ENCODE measurements around the gene AXDND1.

Gene AXDND1

GRCh38 chr1:179586107-179586823 lies 220.5 kb downstream of the AXDND1 start:
- no peak overlapping the region for H2AK5ac ChIP-seq (ENCODE audit: low read depth, low read length)
- H3K4ac ChIP-seq (ENCODE audit: low read length): no peak overlapping the region
- no peak overlapping the region for H2BK120ac ChIP-seq (ENCODE audit: low read depth, low read length)
- peak overlapping the region; percentile 55 for H3K9ac ChIP-seq (ENCODE audit: low read depth, low read length, poor library complexity)
- peak overlapping the region; percentile 20 for H3K18ac ChIP-seq (ENCODE audit: low read length)
- no CpG with 5 or more reads among the region's 60 CpGs for WGBS, 2 donors (ENCODE audit: extremely low coverage in 2 of 2, insufficient read length in 2 of 2, insufficient replicate concordance in 1 of 2)
- H2BK5ac ChIP-seq (ENCODE audit: low read length): no peak overlapping the region
- no peaks in the 10 kb centered on the region for H3K36me3 ChIP-seq (replicated peaks in 1 of 2; ENCODE audit: control insufficient read depth in 2 of 2, insufficient read depth in 2 of 2, low read length in 2 of 2)
- H3K4me2 ChIP-seq (ENCODE audit: insufficient read depth, low read length, poor library complexity, severe bottlenecking): peak overlapping the region; percentile 54
- no peak overlapping the region for H3K23ac ChIP-seq (ENCODE audit: low read depth, low read length, poor library complexity)
- H2BK15ac ChIP-seq (ENCODE audit: low read length): no peak overlapping the region
- H4K8ac ChIP-seq (ENCODE audit: low read depth, low read length): no peak overlapping the region
- H3K4me3 ChIP-seq (ENCODE audit: low read length in 2 of 2): peak overlapping the region in 1 of 2 donors; percentile 39
- H3K14ac ChIP-seq (ENCODE audit: low read length): no peak overlapping the region
- H2AFZ ChIP-seq (ENCODE audit: low read length): peak overlapping the region; percentile 82
- H2BK12ac ChIP-seq (ENCODE audit: low read length): no peak overlapping the region
- peak; percentile 54 for DNase-seq (ENCODE audit: low spot score)
- no peaks in the 10 kb centered on the region for H3K79me1 ChIP-seq (ENCODE audit: low read depth, low read length)
- H4K91ac ChIP-seq (ENCODE audit: low read depth, low read length, poor library complexity): no peak overlapping the region
- H3K4me1 ChIP-seq (ENCODE audit: control insufficient read depth in 2 of 2, insufficient read depth in 1 of 2, low read depth in 1 of 2, low read length in 2 of 2): peaks cover 0 to 2% of the 10 kb centered on the region in 2 donors
- H3K27ac ChIP-seq (replicated peaks; ENCODE audit: low read length): no peak overlapping the region
- peaks cover 0 to 38% (median 4%) of the 10 kb centered on the region in 3 experiments for H3K27me3 ChIP-seq (ENCODE audit: control insufficient read depth in 3 of 3, insufficient read depth in 3 of 3, low read depth in 1 of 3, low read length in 3 of 3)
- no peaks in the 10 kb centered on the region for H3K9me3 ChIP-seq (replicated peaks in 1 of 2; ENCODE audit: control insufficient read depth in 2 of 2, insufficient read depth in 1 of 2, low read depth in 1 of 2, low read length in 2 of 2)

- H2AK5ac ChIP-seq (ENCODE audit: low read depth, low read length): no peak overlapping the region
- no peak overlapping the region for H3K14ac ChIP-seq (ENCODE audit: low read length)
- no peak overlapping the region for H2BK120ac ChIP-seq (ENCODE audit: low read depth, low read length)
- H2BK5ac ChIP-seq (ENCODE audit: low read length): no peak overlapping the region
- no peak overlapping the region for H3K18ac ChIP-seq (ENCODE audit: low read length)
- H3K23ac ChIP-seq (ENCODE audit: low read depth, low read length, poor library complexity): no peak overlapping the region
- no CpG with 5 or more reads among the region's 6 CpGs for WGBS, 2 donors (ENCODE audit: extremely low coverage in 2 of 2, insufficient read length in 2 of 2, insufficient replicate concordance in 1 of 2)
- no peaks in the 10 kb centered on the region for H3K36me3 ChIP-seq (replicated peaks in 1 of 2; ENCODE audit: control insufficient read depth in 2 of 2, insufficient read depth in 2 of 2, low read length in 2 of 2)
- DNase-seq (ENCODE audit: low spot score): no peak
- H2AFZ ChIP-seq (ENCODE audit: low read length): no peak overlapping the region
- H3K27me3 ChIP-seq (ENCODE audit: control insufficient read depth in 3 of 3, insufficient read depth in 3 of 3, low read depth in 1 of 3, low read length in 3 of 3): peaks cover 0 to 38% (median 14%) of the 10 kb centered on the region in 3 experiments
- no peak overlapping the region for H2BK12ac ChIP-seq (ENCODE audit: low read length)
- no peak overlapping the region for H3K4ac ChIP-seq (ENCODE audit: low read length)
- H3K9me3 ChIP-seq (replicated peaks in 1 of 2; ENCODE audit: control insufficient read depth in 2 of 2, insufficient read depth in 1 of 2, low read depth in 1 of 2, low read length in 2 of 2): no peaks in the 10 kb centered on the region
- no peak overlapping the region for H3K9ac ChIP-seq (ENCODE audit: low read depth, low read length, poor library complexity)
- H3K79me1 ChIP-seq (ENCODE audit: low read depth, low read length): no peaks in the 10 kb centered on the region
- no peak overlapping the region for H3K27ac ChIP-seq (replicated peaks; ENCODE audit: low read length)
- no peak overlapping the region for H2BK15ac ChIP-seq (ENCODE audit: low read length)
- H3K4me2 ChIP-seq (ENCODE audit: insufficient read depth, low read length, poor library complexity, severe bottlenecking): no peak overlapping the region
- H4K91ac ChIP-seq (ENCODE audit: low read depth, low read length, poor library complexity): no peak overlapping the region
- no peak overlapping the region for H3K4me3 ChIP-seq (ENCODE audit: low read length in 2 of 2)
- no peak overlapping the region for H4K8ac ChIP-seq (ENCODE audit: low read depth, low read length)
- peaks cover 0 to 2% of the 10 kb centered on the region in 2 donors for H3K4me1 ChIP-seq (ENCODE audit: control insufficient read depth in 2 of 2, insufficient read depth in 1 of 2, low read depth in 1 of 2, low read length in 2 of 2)
Observed at GRCh38 chr1:179587336-179587735, 221.6 kb downstream of the AXDND1 start.

GRCh38 chr1:179588425-179589024 lies 222.8 kb downstream of the AXDND1 start:
- no peaks in the 10 kb centered on the region for H3K79me1 ChIP-seq (ENCODE audit: low read depth, low read length)
- H2AK5ac ChIP-seq (ENCODE audit: low read depth, low read length): no peak overlapping the region
- no peaks in the 10 kb centered on the region for H3K36me3 ChIP-seq (replicated peaks in 1 of 2; ENCODE audit: control insufficient read depth in 2 of 2, insufficient read depth in 2 of 2, low read length in 2 of 2)
- H2BK120ac ChIP-seq (ENCODE audit: low read depth, low read length): no peak overlapping the region
- H3K18ac ChIP-seq (ENCODE audit: low read length): no peak overlapping the region
- WGBS, 2 donors (ENCODE audit: extremely low coverage in 2 of 2, insufficient read length in 2 of 2, insufficient replicate concordance in 1 of 2): no CpG with 5 or more reads among the region's 18 CpGs
- H3K4me3 ChIP-seq (ENCODE audit: low read length in 2 of 2): no peak overlapping the region
- H2BK5ac ChIP-seq (ENCODE audit: low read length): no peak overlapping the region
- no peak overlapping the region for H4K91ac ChIP-seq (ENCODE audit: low read depth, low read length, poor library complexity)
- H3K9me3 ChIP-seq (replicated peaks in 1 of 2; ENCODE audit: control insufficient read depth in 2 of 2, insufficient read depth in 1 of 2, low read depth in 1 of 2, low read length in 2 of 2): no peaks in the 10 kb centered on the region
- H3K4me1 ChIP-seq (ENCODE audit: control insufficient read depth in 2 of 2, insufficient read depth in 1 of 2, low read depth in 1 of 2, low read length in 2 of 2): peaks cover 0 to 1% of the 10 kb centered on the region in 2 donors
- no peak overlapping the region for H3K23ac ChIP-seq (ENCODE audit: low read depth, low read length, poor library complexity)
- H3K27ac ChIP-seq (replicated peaks; ENCODE audit: low read length): no peak overlapping the region
- H2BK15ac ChIP-seq (ENCODE audit: low read length): no peak overlapping the region
- no peak overlapping the region for H3K4ac ChIP-seq (ENCODE audit: low read length)
- H3K27me3 ChIP-seq (ENCODE audit: control insufficient read depth in 3 of 3, insufficient read depth in 3 of 3, low read depth in 1 of 3, low read length in 3 of 3): peaks cover 0 to 35% (median 16%) of the 10 kb centered on the region in 3 experiments
- no peak for DNase-seq (ENCODE audit: low spot score)
- H4K8ac ChIP-seq (ENCODE audit: low read depth, low read length): no peak overlapping the region
- H2BK12ac ChIP-seq (ENCODE audit: low read length): no peak overlapping the region
- H3K9ac ChIP-seq (ENCODE audit: low read depth, low read length, poor library complexity): peak overlapping the region; percentile 18
- no peak overlapping the region for H3K14ac ChIP-seq (ENCODE audit: low read length)
- H3K4me2 ChIP-seq (ENCODE audit: insufficient read depth, low read length, poor library complexity, severe bottlenecking): no peak overlapping the region
- no peak overlapping the region for H2AFZ ChIP-seq (ENCODE audit: low read length)

- Histone ChIP-seq H3K4me2 (ENCODE audit: insufficient read depth, low read length, poor library complexity, severe bottlenecking) (no peak overlapping the region), H3K23ac (ENCODE audit: low read depth, low read length, poor library complexity) (no peak overlapping the region), H3K4me1 (ENCODE audit: control insufficient read depth in 2 of 2, insufficient read depth in 1 of 2, low read depth in 1 of 2, low read length in 2 of 2) (no peaks in the 10 kb centered on the region), H2AK5ac (ENCODE audit: low read depth, low read length) (no peak overlapping the region), H3K27me3 (ENCODE audit: control insufficient read depth in 3 of 3, insufficient read depth in 3 of 3, low read depth in 1 of 3, low read length in 3 of 3) (peaks cover 0 to 27% (median 16%) of the 10 kb centered on the region in 3 experiments), H3K36me3 (replicated peaks in 1 of 2; ENCODE audit: control insufficient read depth in 2 of 2, insufficient read depth in 2 of 2, low read length in 2 of 2) (no peaks in the 10 kb centered on the region), H2BK15ac (ENCODE audit: low read length) (no peak overlapping the region), H4K8ac (ENCODE audit: low read depth, low read length) (no peak overlapping the region), H2BK12ac (ENCODE audit: low read length) (no peak overlapping the region), H4K91ac (ENCODE audit: low read depth, low read length, poor library complexity) (no peak overlapping the region), H3K4me3 (ENCODE audit: low read length in 2 of 2) (no peak overlapping the region), H2AFZ (ENCODE audit: low read length) (no peak overlapping the region), H3K18ac (ENCODE audit: low read length) (no peak overlapping the region), H2BK5ac (ENCODE audit: low read length) (no peak overlapping the region), H3K14ac (ENCODE audit: low read length) (no peak overlapping the region), H3K27ac (replicated peaks; ENCODE audit: low read length) (no peak overlapping the region), H3K4ac (ENCODE audit: low read length) (no peak overlapping the region), H3K9ac (ENCODE audit: low read depth, low read length, poor library complexity) (no peak overlapping the region), H3K79me1 (ENCODE audit: low read depth, low read length) (no peaks in the 10 kb centered on the region), H2BK120ac (ENCODE audit: low read depth, low read length) (no peak overlapping the region), H3K9me3 (replicated peaks in 1 of 2; ENCODE audit: control insufficient read depth in 2 of 2, insufficient read depth in 1 of 2, low read depth in 1 of 2, low read length in 2 of 2) (no peaks in the 10 kb centered on the region)
- DNase-seq (ENCODE audit: low spot score): no peak
- no CpG with 5 or more reads among the region's 4 CpGs for WGBS, 2 donors (ENCODE audit: extremely low coverage in 2 of 2, insufficient read length in 2 of 2, insufficient replicate concordance in 1 of 2)
Observed at GRCh38 chr1:179589509-179589908, 223.7 kb downstream of the AXDND1 start.

Data from neuronal stem cell (in vitro differentiated cells).